ENCODE results near the gene SLC7A5. TPM values are rescaled to one million over a fixed set of nuclear protein-coding genes. Genes with fewer than 3 reads are reported as not detected.
"Not testable (repeated sequence)": the region's sequence is repeated elsewhere in the genome, so short reads cannot be mapped to it uniquely, and the experiment has no call there.

The SLC7A5 gene
- total RNA-seq, 1 donor, result 42.8 TPM

GRCh38 chr16:87812200-87812656, 57.1 kb downstream of the SLC7A5 start:
- DNase-seq (ENCODE audit: low read depth), result no peak
- TF ChIP-seq CTCF (IDR thresholded peaks at IDR 0.05; ENCODE audit: insufficient read depth, low read length), result no peak
- no peak overlapping the region for H3K4me3 ChIP-seq (ENCODE audit: low read depth, low read length)

- not testable (repeated sequence) for H3K4me3 ChIP-seq (ENCODE audit: low read depth, low read length); DNase-seq (ENCODE audit: low read depth)
These were observed 57.9 kb downstream of the SLC7A5 start for GRCh38 chr16:87811454-87811853.

- no peak for TF ChIP-seq CTCF (IDR thresholded peaks at IDR 0.05; ENCODE audit: insufficient read depth, low read length)
- H3K4me3 ChIP-seq (ENCODE audit: low read depth, low read length), result no peak overlapping the region
- no peak for DNase-seq (ENCODE audit: low read depth)
These were observed 60.0 kb downstream of the SLC7A5 start for GRCh38 chr16:87809150-87809902.

- no peak for DNase-seq (ENCODE audit: low read depth)
- no peak for TF ChIP-seq CTCF (IDR thresholded peaks at IDR 0.05; ENCODE audit: insufficient read depth, low read length)
- H3K4me3 ChIP-seq (ENCODE audit: low read depth, low read length), result no peak overlapping the region
These were observed 61.2 kb downstream of the SLC7A5 start for GRCh38 chr16:87808108-87808507.

GRCh38 chr16:87806641-87807546, 62.4 kb downstream of the SLC7A5 start:
- no peak for TF ChIP-seq CTCF (IDR thresholded peaks at IDR 0.05; ENCODE audit: insufficient read depth, low read length)
- DNase-seq (ENCODE audit: low read depth), result peak; percentile 95
- H3K4me3 ChIP-seq (ENCODE audit: low read depth, low read length), result peak overlapping the region; percentile 66

- H3K4me3 ChIP-seq (ENCODE audit: low read depth, low read length), result peak overlapping the region; percentile 66
- no peak for DNase-seq (ENCODE audit: low read depth)
- no peak for TF ChIP-seq CTCF (IDR thresholded peaks at IDR 0.05; ENCODE audit: insufficient read depth, low read length)
These were observed 63.1 kb downstream of the SLC7A5 start for GRCh38 chr16:87806261-87806640.

- DNase-seq (ENCODE audit: low read depth), result no peak
- TF ChIP-seq CTCF (IDR thresholded peaks at IDR 0.05; ENCODE audit: insufficient read depth, low read length), result no peak
These were observed 65.9 kb downstream of the SLC7A5 start for GRCh38 chr16:87803385-87803784.

More at GRCh38 chr16:87803385-87803784, 65.9 kb downstream of the SLC7A5 start:
- no peak overlapping the region for H3K4me3 ChIP-seq (ENCODE audit: low read depth, low read length)

Data from fibroblast of the aortic adventitia (primary cell).